ENCODE results near the gene SLC35A5. TPM values are rescaled to one million over a fixed set of nuclear protein-coding genes. Genes with fewer than 3 reads are reported as not detected.

SLC35A5 gene
- total RNA-seq, 4 donors from 2014 or later = 16.2 to 35.0 (median 21.9) TPM

DNA sequence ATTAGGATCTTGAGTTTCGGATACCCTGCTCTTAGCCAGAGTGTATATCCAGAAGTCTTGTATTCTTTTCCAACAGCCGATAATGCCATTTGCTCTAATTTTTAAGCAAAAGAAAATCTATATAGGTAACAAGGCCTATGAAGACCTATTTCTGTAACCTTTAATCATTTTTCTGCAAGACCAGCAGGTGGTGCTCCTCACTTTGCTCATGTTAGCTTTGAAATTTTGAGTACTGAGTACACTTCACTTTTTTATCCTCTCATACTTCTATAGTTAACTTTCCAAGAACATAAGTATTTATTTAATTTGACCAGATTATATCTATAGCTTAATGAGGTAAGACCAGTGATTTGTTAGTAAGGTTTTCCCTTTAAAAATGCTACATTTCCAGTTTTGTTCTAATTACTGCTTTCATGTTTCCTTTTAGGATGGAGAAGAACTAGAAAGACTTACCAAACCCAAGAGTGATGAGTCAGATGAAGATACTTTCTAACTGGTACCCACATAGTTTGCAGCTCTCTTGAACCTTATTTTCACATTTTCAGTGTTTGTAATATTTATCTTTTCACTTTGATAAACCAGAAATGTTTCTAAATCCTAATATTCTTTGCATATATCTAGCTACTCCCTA is 20.5 kb downstream of the SLC35A5 start:
- intact Hi-C loops (cut with DNase I; ENCODE audit: low total_unique reads) = no loop called here
- H3K4me3 ChIP-seq (ENCODE audit: low read depth, poor library complexity, severe bottlenecking) = no peak overlapping the region
- DNase-seq (ENCODE audit: low spot score in 2 of 2) = no peak
- WGBS, 2 donors = 76 to 82% methylated on average over 2 of the region's 2 CpGs
- no peak for TF ChIP-seq POLR2A (IDR thresholded peaks at IDR 0.05)
- TF ChIP-seq, protein P1, sequence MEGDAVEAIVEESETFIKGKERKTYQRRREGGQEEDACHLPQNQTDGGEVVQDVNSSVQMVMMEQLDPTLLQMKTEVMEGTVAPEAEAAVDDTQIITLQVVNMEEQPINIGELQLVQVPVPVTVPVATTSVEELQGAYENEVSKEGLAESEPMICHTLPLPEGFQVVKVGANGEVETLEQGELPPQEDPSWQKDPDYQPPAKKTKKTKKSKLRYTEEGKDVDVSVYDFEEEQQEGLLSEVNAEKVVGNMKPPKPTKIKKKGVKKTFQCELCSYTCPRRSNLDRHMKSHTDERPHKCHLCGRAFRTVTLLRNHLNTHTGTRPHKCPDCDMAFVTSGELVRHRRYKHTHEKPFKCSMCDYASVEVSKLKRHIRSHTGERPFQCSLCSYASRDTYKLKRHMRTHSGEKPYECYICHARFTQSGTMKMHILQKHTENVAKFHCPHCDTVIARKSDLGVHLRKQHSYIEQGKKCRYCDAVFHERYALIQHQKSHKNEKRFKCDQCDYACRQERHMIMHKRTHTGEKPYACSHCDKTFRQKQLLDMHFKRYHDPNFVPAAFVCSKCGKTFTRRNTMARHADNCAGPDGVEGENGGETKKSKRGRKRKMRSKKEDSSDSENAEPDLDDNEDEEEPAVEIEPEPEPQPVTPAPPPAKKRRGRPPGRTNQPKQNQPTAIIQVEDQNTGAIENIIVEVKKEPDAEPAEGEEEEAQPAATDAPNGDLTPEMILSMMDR (IDR thresholded peaks at IDR 0.05) = no peak

- intact Hi-C loops (cut with DNase I; ENCODE audit: low total_unique reads) = no loop called here
- WGBS, 2 donors = 69 to 72% methylated on average over 3 of the region's 3 CpGs
- DNase-seq (ENCODE audit: low spot score in 2 of 2) = no peak
- H3K4me3 ChIP-seq (ENCODE audit: low read depth, poor library complexity, severe bottlenecking) = no peak overlapping the region
- TF ChIP-seq, protein P1 (IDR thresholded peaks at IDR 0.05) = no peak
- TF ChIP-seq POLR2A (IDR thresholded peaks at IDR 0.05) = no peak
Measured at GRCh38 chr3:112583105-112583504, 21.3 kb downstream of the SLC35A5 start.

DNA sequence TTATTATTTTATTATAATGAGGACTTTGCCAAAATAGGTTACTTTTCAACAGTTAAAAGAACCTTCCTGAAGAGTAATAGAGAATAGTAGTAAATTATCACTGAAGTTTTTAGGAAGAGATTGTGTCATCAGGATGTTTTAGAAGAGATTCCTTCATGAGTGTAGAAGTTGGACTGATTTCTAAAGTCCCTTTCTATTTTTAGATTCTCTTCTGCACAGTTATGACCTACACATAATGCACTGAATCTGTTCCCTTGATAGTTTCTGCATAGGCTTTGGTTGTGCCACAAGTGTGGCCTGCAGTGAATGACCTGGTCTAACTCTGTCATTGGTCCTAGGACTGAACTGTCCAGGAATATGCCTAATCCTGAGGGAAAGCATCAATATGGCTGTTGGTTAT is 23.9 kb downstream of the SLC35A5 start:
- no peak for DNase-seq (ENCODE audit: low spot score in 2 of 2)
- intact Hi-C loops (cut with DNase I; ENCODE audit: low total_unique reads) = no loop called here
- no peak overlapping the region for H3K4me3 ChIP-seq (ENCODE audit: low read depth, poor library complexity, severe bottlenecking)
- TF ChIP-seq POLR2A (IDR thresholded peaks at IDR 0.05) = no peak

DNA sequence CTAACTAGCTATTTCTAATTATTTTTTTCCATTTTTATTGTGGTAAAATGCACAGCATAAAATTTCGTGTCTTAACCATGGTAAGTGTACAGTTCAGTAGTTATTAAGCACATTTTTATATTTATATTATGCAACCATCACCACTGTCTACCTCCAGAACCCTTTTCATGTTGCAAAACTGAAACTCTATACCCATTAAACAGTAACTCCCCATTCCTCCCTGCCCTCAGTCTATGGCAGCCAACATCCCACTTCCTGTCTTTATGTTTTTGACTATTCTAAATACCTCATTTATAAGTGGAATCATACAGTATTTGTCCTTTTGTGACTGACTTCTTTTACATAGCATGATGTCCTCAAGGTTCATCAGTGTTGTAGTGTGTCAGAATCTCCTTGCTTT is 25.5 kb downstream of the SLC35A5 start:
- no peak overlapping the region for H3K4me3 ChIP-seq (ENCODE audit: low read depth, poor library complexity, severe bottlenecking)
- DNase-seq (ENCODE audit: low spot score in 2 of 2) = no peak
- intact Hi-C loops (cut with DNase I; ENCODE audit: low total_unique reads) = no loop called here
- no peak for TF ChIP-seq POLR2A (IDR thresholded peaks at IDR 0.05)
- TF ChIP-seq, protein P1 (IDR thresholded peaks at IDR 0.05) = no peak
- 94% methylated on average over 1 of the region's 1 CpG for WGBS, 2 donors

DNA sequence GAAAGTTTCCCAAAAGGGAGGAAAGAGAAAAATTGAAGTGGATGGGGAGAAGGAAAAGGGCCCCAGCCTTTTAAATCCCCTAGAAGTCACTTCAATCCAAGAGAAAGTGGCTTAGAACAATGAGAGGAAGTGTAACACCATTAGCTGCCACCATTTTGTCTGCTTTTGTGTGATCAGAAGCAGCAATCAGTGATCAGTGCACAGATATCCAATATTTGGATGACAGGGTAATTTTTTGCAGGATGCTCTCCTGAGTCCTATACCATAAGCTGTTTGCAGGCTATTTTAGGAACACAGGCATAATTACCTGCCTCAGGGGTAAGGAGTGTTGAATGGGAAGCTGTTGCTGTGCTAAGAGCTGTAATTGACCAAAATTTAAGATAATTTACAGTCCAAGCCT is 31.4 kb downstream of the SLC35A5 start:
- no peak for TF ChIP-seq POLR2A (IDR thresholded peaks at IDR 0.05)
- TF ChIP-seq, protein P1 (IDR thresholded peaks at IDR 0.05) = no peak
- DNase-seq (ENCODE audit: low spot score in 2 of 2) = no peak
- intact Hi-C loops (cut with DNase I; ENCODE audit: low total_unique reads) = no loop called here
- no peak overlapping the region for H3K4me3 ChIP-seq (ENCODE audit: low read depth, poor library complexity, severe bottlenecking)

GRCh38 chr3:112594856-112595255 is 33.0 kb downstream of the SLC35A5 start:
- intact Hi-C loops (cut with DNase I; ENCODE audit: low total_unique reads) = no loop called here
- TF ChIP-seq, protein P1 (IDR thresholded peaks at IDR 0.05) = no peak
- TF ChIP-seq POLR2A (IDR thresholded peaks at IDR 0.05) = no peak
- 78 to 85% methylated on average over 2 of the region's 2 CpGs for WGBS, 2 donors
- H3K4me3 ChIP-seq (ENCODE audit: low read depth, poor library complexity, severe bottlenecking) = no peak overlapping the region
- no peak for DNase-seq (ENCODE audit: low spot score in 2 of 2)

Data from lower leg skin (tissue), 4 donors.